Liver (tissue), 9 donors: ENCODE measurements around the gene HMOX2. TPM values are rescaled to one million over a fixed set of nuclear protein-coding genes. Genes with fewer than 3 reads are reported as not detected.

Source experiments
- DNase-seq: peaks from one replicate; pipeline ENCODE4 v3.0.0-alpha.2; 2017; ENCODE audit warnings: low spot score
- H3K27ac ChIP-seq, 2 donors: one replicate each; pipeline ENCODE4 v1.7.0; 2013; ENCODE audit warnings: inconsistent platforms in 2 of 2, low read length in 2 of 2, control low read depth in 1 of 2, low read depth in 1 of 2, mild to moderate bottlenecking in 1 of 2
- H3K27me3 ChIP-seq, 4 donors: one replicate each; pipeline versions ENCODE4 v1.6.1 to v1.7.0; 2013; ENCODE audit warnings: low read length in 3 of 4, inconsistent platforms in 1 of 4, mild to moderate bottlenecking in 1 of 4, moderate library complexity in 1 of 4; ENCODE audit not compliant: control insufficient read depth in 4 of 4, insufficient read depth in 4 of 4
- H3K36me3 ChIP-seq, 4 donors: one replicate each; pipeline versions ENCODE4 v1.6.1 to v1.7.0; 2013; ENCODE audit warnings: low read length in 3 of 4, mild to moderate bottlenecking in 3 of 4, low read depth in 1 of 4, moderate library complexity in 1 of 4; ENCODE audit not compliant: control insufficient read depth in 4 of 4, insufficient read depth in 3 of 4
- H3K4me1 ChIP-seq, 4 donors: one replicate each; pipeline versions ENCODE4 v1.6.1 to v1.7.0; 2013; ENCODE audit warnings: low read length in 3 of 4, mild to moderate bottlenecking in 3 of 4, moderate library complexity in 1 of 4; ENCODE audit not compliant: control insufficient read depth in 4 of 4, insufficient read depth in 4 of 4
- H3K4me3 ChIP-seq, 3 donors: one replicate each; pipeline versions ENCODE4 v1.6.1 to v1.7.0; 2013; ENCODE audit warnings: low read length in 3 of 3, control low read depth in 1 of 3, low read depth in 1 of 3, mild to moderate bottlenecking in 1 of 3
- H3K9ac ChIP-seq, 2 donors: one replicate each; pipeline ENCODE4 v1.7.0; 2013; ENCODE audit warnings: low read length in 2 of 2, mild to moderate bottlenecking in 2 of 2, moderate library complexity in 2 of 2, control low read depth in 1 of 2, low read depth in 1 of 2
- H3K9me3 ChIP-seq, 4 donors: one replicate each; pipeline versions ENCODE4 v1.6.1 to v1.7.0; 2013; ENCODE audit warnings: low read length in 3 of 4; ENCODE audit not compliant: control insufficient read depth in 4 of 4
- CTCF ChIP-seq: fragments of 150-350 bp; IDR thresholded peaks from 2 replicates; pipeline ENCODE4 v1.5.1; 2017; ENCODE audit warnings: improper control_type of control experiment, low read depth, low read length; ENCODE audit not compliant: missing input control
- GABPA ChIP-seq, 2 donors: IDR thresholded peaks in 1 of 2; conservative IDR thresholded peaks in 1 of 2; 2 replicates each; pipeline ENCODE4 v1.6.1; 2016; ENCODE audit warnings: antibody characterized with exemption in 2 of 2, mild to moderate bottlenecking in 1 of 2, moderate library complexity in 1 of 2
- HNF4A ChIP-seq, 2 donors: conservative IDR thresholded peaks; 2 replicates each; pipeline ENCODE4 v1.6.1; 2016; ENCODE audit warnings: antibody characterized with exemption in 2 of 2, mild to moderate bottlenecking in 2 of 2
- HNF4G ChIP-seq: IDR thresholded peaks from 2 replicates; pipeline ENCODE4 v1.6.1; 2016; ENCODE audit warnings: antibody characterized with exemption
- MAX ChIP-seq: IDR thresholded peaks from 2 replicates; pipeline ENCODE4 v1.6.1; 2016; ENCODE audit warnings: antibody characterized with exemption
- NR2F2 ChIP-seq: IDR thresholded peaks from 2 replicates; pipeline ENCODE4 v1.6.1; 2016; ENCODE audit warnings: antibody characterized with exemption
- RXRA ChIP-seq, 2 donors: IDR thresholded peaks; 2 replicates each; pipeline ENCODE4 v1.6.1; 2017 to 2018; ENCODE audit warnings: antibody characterized with exemption in 2 of 2, mild to moderate bottlenecking in 1 of 2
- SP1 ChIP-seq: IDR thresholded peaks from 2 replicates; pipeline ENCODE4 v1.6.1; 2018; ENCODE audit warnings: antibody characterized with exemption, mild to moderate bottlenecking
- TAF1 ChIP-seq: conservative IDR thresholded peaks from 2 replicates; pipeline ENCODE4 v1.6.1; 2016; ENCODE audit warnings: antibody characterized with exemption, mild to moderate bottlenecking
- YY1 ChIP-seq: IDR thresholded peaks from 2 replicates; pipeline ENCODE4 v1.6.1; 2016; ENCODE audit warnings: antibody characterized with exemption, mild to moderate bottlenecking
- ZBTB33 ChIP-seq: IDR thresholded peaks from 2 replicates; pipeline ENCODE4 v1.6.1; 2016; ENCODE audit warnings: antibody characterized with exemption
- WGBS: extraction: QIAGEN DNeasy Blood & Tissue Kit; methylation state at CpG from one replicate; pipeline ENCODE4 v1.1.7; 2013; 5-methylcytosine and 5-hydroxymethylcytosine counted together
- polyA plus RNA-seq, 2 donors: library from polyadenylated mRNA; stranded (reverse) in 1 of 2; unstranded in 1 of 2; fragments of 200-250 nt in 1 of 2; fragments of >200 nt in 1 of 2; fragmentation: Nextera tagmentation in 1 of 2; extraction: Ambion mirVana in 1 of 2; gene quantifications; one replicate each; pipeline versions ENCODE4 v1.2.1 to v1.2.3, GENCODE V29; 2013 to 2015
- total RNA-seq, 2 donors: library from RNA; depleted of rRNA; stranded (reverse); fragments of >200 nt; gene quantifications; one replicate each; pipeline ENCODE4 v1.2.3, GENCODE V29; 2014
- donor health status: healthy.
- donor health status: healthy.
- donor health status: healthy.
- donor health status: healthy.
- donor health status: healthy.

The HMOX2 gene
- total and polyA plus RNA-seq, 4 donors: 11.4 to 81.5 (median 61.5) TPM

- no peak for TF ChIP-seq GABPA (IDR thresholded peaks at IDR 0.05 in 1 of 2, conservative IDR thresholded peaks at IDR 0.05 in 1 of 2)
Observed at GRCh38 chr16:4509420-4509819, 33.2 kb downstream of the HMOX2 start (continued).

- no peaks in the 10 kb centered on the region for H3K9me3 ChIP-seq
- 75% methylated on average over 5 of the region's 5 CpGs for WGBS
Observed at GRCh38 chr16:4510131-4510530, 33.9 kb downstream of the HMOX2 start.

GRCh38 chr16:4510747-4511426 is 34.7 kb downstream of the HMOX2 start:
- no peak overlapping the region for H3K27ac ChIP-seq
- no peak for DNase-seq
- no peak for TF ChIP-seq MAX
- no peak for TF ChIP-seq HNF4G
- no peak for TF ChIP-seq YY1
- TF ChIP-seq SP1: no peak
- TF ChIP-seq HNF4A (conservative IDR thresholded peaks at IDR 0.05): no peak
- TF ChIP-seq TAF1: no peak
- no peak for TF ChIP-seq CTCF
- no peak for TF ChIP-seq NR2F2
- H3K9ac ChIP-seq: no peak overlapping the region
- H3K4me3 ChIP-seq: no peak overlapping the region
- 77% methylated on average over 14 of the region's 14 CpGs for WGBS
- peaks cover 22 to 47% (median 30%) of the 10 kb centered on the region in 4 donors for H3K36me3 ChIP-seq
- peaks cover 0 to 14% (median 6%) of the 10 kb centered on the region in 4 donors for H3K4me1 ChIP-seq
- no peaks in the 10 kb centered on the region for H3K9me3 ChIP-seq
- no peaks in the 10 kb centered on the region for H3K27me3 ChIP-seq

More at GRCh38 chr16:4510131-4510530, 33.9 kb downstream of the HMOX2 start:
- no peak for DNase-seq
- no peaks in the 10 kb centered on the region for H3K27me3 ChIP-seq
- peaks cover 22 to 47% (median 30%) of the 10 kb centered on the region in 4 donors for H3K36me3 ChIP-seq
- no peak for TF ChIP-seq ZBTB33
- no peak for TF ChIP-seq HNF4G
- no peak for TF ChIP-seq GABPA (IDR thresholded peaks at IDR 0.05 in 1 of 2, conservative IDR thresholded peaks at IDR 0.05 in 1 of 2)
- TF ChIP-seq RXRA (IDR thresholded peaks at IDR 0.05): no peak
- TF ChIP-seq NR2F2: no peak
- no peak overlapping the region for H3K4me3 ChIP-seq
- no peak overlapping the region for H3K27ac ChIP-seq
- H3K4me1 ChIP-seq: peaks cover 0 to 14% (median 7%) of the 10 kb centered on the region in 4 donors
- no peak overlapping the region for H3K9ac ChIP-seq
